ENCODE measurements around the gene PKN1.

The PKN1 gene

DNA sequence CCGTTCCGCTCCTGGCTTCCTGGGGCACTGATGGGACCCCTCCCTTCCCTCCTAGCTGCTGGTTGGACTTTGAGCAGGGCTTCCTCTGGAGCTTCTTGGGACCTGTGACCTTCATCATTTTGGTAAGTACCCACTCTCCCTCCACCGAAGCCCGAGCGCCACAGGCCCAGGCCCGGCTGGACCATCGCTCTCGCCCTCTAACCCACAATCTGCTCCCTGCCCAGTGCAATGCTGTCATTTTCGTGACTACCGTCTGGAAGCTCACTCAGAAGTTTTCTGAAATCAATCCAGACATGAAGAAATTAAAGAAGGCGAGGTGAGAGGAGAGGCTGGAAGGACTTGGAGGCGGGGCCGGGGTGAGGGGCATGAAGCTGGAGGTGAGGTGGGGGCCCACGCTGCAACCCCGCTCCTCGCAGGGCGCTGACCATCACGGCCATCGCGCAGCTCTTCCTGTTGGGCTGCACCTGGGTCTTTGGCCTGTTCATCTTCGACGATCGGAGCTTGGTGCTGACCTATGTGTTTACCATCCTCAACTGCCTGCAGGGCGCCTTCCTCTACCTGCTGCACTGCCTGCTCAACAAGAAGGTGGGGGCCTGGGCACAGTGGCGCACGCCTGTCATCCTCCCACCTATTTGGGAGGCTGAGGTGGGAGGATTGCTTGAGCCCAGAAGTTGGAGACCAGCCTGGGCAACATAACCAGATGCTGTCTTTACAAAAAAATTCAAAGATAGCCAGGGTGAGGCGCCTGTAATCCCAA, 26.3 kb upstream of the PKN1 start:
- DNase-seq, result no peak

DNA sequence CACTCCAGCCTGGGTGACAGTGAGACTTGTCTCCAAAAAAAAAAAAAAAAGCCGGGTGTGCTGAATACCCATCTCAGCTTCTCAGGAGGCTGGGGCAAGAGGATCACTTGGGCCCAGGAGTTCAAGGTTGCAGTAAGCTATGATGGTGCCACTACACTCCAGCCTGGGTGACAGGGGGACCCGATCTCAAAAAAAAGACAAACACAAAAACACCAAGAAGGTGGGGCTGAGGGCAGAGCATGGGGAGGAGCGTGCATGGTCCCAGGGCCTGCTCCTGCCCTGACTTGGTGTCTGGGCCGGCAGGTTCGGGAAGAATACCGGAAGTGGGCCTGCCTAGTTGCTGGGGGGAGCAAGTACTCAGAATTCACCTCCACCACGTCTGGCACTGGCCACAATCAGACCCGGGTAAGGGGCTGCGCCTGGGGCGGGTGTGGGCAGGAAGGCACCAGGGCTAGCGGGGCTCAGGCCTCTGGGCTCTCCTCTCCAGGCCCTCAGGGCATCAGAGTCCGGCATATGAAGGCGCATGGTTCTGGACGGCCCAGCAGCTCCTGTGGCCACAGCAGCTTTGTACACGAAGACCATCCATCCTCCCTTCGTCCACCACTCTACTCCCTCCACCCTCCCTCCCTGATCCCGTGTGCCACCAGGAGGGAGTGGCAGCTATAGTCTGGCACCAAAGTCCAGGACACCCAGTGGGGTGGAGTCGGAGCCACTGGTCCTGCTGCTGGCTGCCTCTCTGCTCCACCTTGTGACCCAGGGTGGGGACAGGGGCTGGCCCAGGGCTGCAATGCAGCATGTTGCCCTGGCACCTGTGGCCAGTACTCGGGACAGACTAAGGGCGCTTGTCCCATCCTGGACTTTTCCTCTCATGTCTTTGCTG, 25.3 kb upstream of the PKN1 start:
- no peak for DNase-seq

DNA sequence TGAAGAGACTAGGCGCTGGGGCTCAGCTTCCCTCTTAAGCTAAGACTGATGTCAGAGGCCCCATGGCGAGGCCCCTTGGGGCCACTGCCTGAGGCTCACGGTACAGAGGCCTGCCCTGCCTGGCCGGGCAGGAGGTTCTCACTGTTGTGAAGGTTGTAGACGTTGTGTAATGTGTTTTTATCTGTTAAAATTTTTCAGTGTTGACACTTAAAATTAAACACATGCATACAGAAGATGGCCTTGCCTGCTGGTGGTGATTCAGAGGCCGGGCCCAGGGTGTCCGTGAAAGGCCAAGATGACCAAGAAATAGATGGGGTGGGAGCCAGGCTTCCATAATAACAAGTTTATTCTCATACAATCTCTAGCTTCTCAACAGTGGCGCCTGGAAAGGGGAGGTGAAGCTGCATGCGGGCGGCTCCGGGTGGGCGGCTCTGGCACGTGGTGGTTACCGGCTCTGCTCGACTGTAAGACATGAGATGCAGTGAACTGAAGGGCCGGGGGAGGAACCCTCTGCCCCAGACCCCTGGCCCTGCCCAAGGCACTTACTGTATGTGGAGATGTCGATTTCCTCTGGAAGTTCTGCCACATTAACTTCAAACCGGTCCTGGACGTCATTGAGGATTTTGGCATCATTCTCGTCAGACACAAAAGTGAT, 24.5 kb upstream of the PKN1 start:
- DNase-seq, result no peak

DNA sequence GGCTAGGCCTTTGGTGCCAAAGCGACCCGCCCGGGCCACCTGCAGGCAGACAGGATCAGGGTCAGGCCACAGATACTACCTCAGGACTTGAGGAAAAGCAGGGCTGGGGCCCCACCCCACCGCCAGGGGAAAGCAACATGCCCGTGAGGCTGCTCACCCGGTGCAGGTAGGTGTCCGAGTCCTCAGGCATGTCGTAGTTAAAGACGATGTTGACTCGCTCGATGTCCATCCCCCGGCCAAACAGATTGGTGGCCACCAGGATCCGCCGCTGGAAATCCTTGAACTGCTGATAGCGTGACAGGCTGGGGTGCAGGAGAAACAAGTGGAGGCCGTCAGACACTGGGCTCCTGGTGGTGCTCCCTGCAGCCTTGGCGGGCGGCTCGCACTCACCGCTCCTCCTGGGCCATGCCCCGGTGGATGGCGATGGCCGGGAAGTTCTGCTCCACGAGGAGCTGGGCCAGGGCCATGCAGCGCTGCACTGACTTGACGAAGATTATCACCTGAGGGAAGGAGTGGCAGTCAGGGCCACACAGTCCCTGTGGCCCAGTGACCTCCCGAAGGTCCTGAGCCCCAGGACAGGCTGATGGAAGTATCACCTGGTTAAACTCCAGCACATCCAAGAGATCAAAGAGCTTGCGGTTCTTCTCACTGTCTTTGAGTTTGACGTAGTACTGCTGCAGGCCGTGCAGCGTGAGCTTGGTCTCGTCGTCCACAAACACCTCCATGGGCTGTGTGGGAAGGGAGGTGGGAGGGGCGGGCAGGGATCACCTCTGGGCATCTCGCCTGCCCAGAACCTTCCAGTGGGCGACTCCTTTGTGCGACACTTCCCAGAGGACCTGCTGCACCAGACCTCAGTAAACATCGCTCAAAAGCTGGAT, 23.7 kb upstream of the PKN1 start:
- DNase-seq, result no peak

DNA sequence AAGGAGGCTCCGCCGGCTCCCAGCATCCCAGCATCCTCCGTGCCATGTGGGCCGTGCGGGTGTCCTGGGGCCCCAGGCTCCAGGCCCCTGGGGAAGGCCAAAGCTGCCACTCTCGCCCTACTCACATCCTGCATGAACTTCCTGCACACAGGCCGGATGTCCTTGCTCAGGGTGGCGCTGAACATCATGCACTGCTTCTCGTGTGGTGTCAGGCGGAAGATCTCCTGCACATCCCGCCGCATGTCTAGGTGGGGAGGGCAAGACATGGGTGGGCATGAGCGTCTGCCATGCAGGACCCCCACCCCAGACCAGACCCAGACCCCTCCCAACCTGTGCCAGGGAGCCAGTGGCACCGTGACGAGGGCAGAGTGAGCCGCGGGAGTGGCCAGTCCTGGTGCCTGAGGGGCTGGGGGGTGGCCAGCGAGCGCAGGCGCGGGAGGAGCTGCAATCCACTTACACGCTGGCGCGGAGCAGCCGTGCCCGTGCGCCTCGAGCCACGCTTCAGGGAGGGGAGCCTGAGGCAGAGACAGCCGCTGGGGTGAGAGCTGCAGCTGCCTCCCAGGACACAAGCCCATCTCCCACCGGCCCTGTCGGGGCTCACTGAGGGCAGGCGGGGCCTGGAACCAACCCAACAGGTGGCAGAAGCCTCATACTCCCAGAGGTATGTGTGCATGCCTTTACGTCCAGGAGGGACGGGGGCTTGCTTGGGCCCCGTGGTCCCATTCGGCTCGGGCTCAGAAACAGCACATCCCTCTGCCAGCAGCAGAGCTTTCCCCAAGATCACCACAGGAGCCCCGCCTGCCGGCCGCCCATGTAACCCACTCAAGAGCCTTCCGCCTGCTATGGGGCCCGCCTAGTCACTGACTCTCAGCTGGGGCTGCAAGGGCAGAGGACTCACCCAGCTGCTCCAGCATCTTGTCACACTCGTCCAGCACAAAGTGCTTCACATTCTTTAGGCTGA, 22.7 kb upstream of the PKN1 start:
- no peak for DNase-seq

DNA sequence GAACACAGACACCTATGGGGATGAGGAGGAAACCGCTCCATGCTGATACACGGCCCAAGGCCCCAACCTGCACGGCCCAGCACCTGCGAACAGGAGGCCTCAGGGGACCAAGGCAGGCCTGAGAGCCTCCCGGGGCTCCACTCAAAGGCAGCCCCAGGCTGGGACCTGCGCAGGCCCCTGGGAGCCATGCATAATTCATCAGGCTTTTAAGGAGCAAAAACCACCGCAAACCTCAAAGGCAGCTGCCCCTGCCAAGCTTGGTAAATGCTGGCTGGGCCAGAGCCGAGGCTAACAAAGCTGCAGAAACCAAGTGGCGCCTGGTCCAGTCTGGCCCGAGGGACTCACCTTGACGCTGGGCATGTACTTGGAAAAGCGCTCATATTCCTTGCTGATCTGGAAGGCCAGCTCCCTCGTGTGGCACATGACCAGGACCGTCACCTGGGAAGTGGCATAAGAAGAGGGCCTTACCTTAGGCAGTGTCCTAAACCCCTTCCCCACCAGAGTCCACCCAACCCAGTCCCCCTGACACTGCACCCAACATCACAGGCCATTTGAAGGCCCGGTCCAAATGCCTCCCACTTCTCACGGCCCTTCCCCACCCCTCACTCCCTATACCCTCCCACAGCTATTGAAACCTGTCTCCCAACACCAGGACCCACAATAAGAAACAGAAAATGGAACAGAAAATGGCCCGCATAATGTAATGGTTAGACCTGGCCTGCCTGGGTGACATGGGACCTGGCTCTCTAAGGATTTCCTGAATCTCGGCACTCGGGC, 21.8 kb upstream of the PKN1 start:
- DNase-seq, result no peak

DNA sequence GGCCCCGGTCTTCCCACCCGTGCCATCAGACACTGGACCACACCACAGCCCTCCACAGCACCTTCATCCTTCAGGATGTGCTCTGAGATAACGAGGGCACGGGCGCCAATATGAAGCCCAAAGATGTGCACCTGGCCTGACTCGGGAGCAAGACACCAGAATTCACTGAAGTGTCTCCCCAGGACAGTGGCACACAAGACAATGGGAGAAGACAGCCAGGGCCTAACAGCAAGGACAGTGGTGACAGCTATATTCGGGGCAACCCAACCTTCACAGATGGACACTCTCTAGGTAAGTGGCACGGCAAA, 21.2 kb upstream of the PKN1 start:
- no peak for DNase-seq

DNA sequence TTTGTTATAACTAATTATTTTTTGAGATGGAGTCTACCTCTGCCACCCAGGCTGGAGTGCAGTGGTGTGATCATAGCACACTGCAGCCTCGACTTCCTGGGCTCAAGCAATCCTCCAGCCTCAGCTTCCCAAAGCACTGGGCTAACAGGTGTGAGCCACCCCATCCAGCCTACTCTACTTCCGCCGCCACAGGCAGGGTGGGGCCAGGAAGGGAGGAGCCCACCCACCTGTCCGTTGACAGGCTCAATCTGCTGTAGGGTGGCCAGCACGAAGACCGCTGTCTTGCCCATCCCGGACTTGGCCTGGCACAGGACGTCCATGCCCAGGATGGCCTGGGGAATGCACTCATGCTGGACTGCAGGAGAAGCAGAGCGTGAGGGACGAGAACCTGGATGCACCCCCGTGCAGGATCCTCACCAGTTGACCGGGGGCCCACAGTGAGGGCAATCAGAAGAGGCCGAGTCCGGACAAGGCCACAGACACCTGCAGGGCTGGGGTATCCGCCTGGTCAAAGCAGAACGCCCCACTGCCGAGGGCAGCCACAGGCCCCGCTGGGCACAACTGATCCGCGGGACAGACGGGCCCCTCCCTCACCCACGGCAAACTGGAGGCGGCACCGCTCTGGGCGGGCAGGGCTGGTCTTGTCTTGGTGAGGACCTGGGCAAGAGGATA, 20.6 kb upstream of the PKN1 start:
- DNase-seq, result no peak

DNA sequence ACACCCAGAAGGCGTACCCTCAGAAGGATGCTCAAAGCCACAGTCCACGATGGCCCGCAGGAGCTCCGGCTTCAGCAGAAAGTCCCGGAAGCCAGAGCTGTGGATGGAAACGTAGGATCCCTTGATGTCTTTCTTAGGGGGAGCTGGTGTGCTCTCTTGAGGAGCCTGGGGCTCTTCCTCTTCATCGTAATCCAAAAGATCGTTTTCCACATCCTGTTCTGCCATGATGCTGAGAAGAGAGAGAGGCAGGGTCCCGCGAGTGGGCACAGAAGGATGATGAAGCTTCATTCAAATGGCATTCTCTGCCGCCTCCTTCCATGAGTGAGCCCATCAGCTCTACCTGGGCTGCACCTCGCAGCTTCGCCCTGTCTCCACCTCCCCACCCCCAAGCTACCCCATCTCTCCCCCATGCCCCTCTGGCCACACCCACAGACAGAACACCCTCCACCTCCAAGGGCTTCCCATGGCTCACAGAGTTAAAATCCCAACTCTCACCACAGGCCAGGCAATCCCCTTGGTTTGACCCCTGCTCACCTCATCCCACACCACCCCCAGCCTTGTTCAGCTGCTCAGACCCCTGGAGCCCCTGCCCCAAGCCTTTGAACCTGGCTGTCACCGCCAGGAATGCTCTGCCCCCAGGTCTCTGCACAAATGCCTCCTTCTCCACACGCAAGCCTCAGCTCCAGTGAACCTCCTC, 20.0 kb upstream of the PKN1 start:
- no peak for DNase-seq

DNA sequence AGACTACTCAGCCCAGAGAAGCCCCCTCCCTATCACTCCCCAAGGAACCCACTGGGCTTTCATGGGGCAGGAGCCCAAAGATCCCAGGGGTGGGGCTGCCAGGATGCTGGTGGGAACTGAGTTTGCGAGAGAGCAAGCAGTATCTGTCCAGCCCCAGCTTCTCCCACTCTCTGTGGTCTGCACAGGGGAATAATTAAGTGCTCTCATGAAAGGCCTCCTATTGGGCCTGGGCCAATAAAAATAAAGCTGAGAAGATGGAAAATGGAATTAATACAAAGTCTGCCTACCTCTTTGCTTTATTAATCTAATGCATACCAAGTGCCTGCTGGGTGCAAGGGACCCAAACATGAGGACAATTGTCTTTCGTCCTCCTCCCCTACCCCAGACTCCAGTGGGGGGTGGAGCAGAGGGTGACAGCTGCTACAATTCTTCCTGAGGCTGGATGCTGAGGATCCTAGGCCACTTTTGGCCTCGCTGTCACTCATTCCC, 19.4 kb upstream of the PKN1 start:
- no peak for DNase-seq

DNA sequence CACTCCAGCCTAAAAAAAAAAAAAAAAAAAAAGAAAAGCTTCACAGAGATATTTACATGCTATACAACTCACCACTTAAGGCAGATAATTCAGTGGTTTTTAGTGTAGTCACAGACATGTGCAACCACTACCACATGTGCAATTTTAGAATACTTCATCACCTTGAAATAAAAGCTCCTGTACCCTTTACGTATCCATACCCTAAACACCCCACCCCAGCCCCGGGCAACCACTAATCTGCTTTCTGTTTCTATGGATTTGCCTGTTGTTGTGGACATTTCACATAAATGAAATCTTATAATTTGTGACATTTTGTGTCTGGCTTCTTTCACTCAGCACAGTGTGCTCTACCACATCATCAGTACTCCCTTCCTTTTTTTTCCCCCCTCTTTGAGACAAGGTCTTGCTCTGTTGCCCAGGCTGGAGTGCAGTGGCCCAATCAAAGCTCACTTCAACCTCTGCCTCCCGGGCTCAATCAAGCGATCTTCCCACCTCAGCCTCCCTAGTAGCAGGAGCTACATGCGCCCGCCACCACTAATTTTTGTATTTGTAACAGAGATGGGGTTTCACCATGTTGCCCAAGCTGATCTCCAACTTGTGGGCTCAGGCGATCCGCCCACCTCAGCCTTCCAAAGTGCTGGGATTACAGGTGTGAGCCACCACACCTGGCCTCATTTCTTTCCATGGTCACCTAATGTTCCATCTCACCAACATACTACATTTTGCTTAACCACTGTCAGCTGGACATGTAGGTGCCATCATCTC, 18.0 kb upstream of the PKN1 start:
- DNase-seq, result no peak

DNA sequence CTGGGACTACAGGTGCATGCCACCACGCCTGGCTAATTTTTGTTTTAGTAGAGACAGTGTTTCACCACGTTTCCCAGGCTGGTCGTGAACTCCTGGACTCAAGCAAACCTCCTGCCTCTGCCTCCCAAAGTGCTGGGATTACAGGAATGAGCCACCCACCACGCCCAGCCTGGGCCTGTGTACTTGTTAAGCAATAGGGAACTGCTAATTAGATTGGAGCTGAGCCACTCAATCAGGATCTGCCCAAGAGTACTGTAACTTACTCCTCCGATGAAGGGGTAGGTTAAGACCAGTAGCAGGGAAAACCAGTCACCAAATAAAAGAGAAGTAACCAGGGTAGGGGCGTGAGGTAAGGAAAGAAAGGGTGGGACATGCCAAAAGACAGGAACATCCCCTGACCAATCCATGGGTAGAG, 16.3 kb upstream of the PKN1 start:
- DNase-seq, result no peak

DNA sequence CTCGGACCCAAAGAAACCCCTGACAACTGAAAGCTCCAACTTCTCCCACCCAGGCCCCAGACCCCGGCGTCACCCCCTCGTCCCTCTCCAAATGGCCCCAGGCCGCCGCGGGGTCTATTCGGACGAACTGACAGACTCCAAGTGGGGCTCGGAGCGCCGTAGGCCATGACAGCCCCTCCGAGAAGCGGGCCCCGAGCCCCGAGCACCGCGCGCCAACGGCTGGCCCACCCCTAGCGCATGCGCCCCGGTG, 14.3 kb upstream of the PKN1 start:
- no peak for DNase-seq

DNA sequence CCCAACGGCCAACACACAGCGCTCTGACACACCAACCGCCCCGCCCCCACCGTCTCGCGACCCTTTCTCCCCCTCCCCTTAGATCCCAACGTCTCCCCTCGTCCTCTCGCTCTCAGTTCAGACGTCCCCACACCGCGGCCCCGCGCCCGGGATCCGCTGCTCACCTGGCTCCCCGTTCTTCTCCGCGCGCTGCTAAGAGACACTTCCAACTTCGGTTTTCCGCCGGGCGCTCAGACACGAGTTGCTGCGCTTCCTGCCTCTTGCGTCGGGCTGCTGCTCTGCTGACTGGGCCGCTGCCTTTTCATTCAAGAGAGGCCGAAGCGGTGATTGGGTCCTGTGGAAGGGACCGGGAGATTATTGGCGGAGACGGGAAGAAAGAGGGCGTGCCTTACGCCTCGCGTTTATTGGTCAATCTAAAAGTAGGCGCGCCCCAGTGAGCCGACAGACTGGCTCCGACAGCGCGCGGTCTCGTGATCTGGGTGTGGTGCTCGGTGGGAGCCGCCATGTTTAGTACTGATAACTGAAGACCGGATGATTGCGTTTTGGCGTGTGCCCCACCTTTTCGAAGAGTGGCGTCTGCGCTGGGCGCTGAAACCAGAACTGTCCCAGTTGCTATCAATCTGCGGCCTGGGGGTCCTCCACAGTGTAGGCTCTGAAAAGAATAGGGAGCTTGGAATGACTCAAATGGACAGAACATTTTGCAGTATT, 13.8 kb upstream of the PKN1 start, which contains the start of gene DDX39A:
Gene DDX39A, minus strand, starts transcription at position 236 of the 708 bp plus-strand sequence. CDS start 6,121 bp downstream, outside the sequence.
- peak; percentile 100 for DNase-seq

DNA sequence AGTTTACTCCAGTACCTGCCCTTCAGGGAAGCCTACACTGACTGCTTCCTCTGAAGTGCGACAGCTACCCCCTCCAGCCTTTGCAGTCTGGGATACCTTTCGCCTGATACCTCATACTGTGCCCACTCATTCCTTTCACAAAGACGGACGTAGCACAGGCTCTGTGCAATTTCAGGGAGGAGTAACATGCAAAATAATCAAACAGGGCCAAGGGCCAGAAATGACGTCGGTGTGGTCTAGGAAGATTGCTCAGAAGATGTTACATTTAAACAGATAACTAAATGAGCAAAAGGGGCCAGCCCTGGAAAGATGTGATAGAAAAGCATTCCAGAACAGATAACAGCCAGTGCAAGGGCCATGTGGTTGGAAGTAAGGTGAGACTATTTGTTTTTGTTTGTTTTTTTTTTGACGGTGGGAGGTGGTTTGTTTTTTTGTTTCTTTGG, 7.4 kb upstream of the PKN1 start:
- peak; percentile 80 for DNase-seq

DNA sequence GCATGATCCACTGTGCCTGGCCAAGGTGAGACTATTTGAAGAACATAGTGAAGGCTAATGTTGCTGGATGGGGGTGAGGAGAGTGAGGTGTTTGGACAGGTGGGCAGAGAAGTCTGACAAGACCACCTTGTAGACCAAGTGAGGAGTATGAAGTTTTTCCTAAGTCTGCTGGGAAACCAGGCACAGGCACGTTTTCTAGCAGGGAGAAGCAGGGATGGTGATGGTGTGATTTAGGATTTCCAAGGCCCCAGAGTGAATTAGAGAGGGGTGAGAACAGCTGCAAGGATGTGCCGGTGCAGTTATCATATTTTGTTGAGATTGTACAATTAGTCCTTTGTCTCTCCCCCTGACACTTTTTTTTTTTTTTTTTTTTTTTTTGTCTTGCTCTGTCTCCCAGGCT, 5.6 kb upstream of the PKN1 start:
- no peak for DNase-seq

DNA sequence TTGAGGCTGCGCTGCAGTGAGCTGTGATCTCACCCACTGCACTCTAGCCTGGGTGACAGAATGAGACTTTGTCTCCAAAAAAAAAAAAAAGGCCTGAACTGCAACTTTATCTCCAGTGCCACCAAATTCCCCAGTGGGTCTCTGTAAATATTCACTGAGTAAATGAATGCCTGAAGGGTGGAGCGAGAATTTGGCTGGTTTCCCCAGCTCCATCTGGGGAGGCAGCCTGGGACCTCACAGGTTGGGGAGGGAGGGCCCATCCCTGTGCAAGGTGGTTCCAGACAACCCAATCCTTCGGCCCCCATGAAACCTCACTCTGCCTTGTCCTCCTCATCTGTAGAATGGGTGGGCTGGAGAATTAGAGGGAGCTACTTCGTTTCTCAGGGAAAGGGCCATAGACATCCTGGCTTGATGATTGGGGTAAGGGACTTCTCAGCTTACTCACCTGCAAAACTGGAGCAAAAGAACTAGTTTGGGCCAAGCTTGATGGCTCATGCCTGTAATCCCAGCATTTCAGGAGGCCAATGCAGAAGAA, 4.2 kb upstream of the PKN1 start:
- no peak for DNase-seq

DNA sequence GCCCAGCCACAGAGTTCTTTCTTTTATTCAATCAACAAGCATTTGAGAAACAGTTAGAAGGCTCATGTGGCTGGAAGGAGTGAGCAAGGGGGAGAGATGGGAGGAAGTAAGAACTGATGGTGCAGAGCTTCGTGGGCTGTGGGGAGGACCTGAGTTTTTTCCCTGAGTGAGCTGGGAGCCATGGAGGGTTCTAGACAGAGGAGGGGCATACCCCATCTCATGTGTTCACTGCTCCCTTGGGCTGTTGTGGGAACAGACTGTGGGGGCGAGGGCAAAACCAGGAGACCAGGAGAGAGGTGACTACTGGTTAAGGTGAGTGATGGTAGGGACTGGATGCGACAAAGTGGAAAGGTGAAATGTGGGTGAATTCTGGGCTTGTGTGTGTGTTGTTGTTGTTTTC, 2.4 kb upstream of the PKN1 start:
- DNase-seq, result no peak

Measured in OCI-M1 (cell line).